Large intestine (tissue), 3 donors: ENCODE data around the gene ASCL1. TPM values are rescaled to one million over a fixed set of nuclear protein-coding genes. Genes with fewer than 3 reads are reported as not detected.
A peak's percentile ranks its signal among the peaks of the same experiment; 100 is the strongest.

ENCODE experiments used
- DNase-seq, 2 donors: peaks; one replicate each; pipeline versions ENCODE4 v3.0.0 to v3.0.0-alpha.2; 2013
- H3K27ac ChIP-seq: one replicate; pipeline ENCODE4 v1.5.1; 2013; ENCODE audit warnings: low read length
- H3K27me3 ChIP-seq: 2 replicates; pipeline ENCODE4 v1.6.1; 2013; ENCODE audit warnings: low read length; ENCODE audit not compliant: control insufficient read depth, insufficient read depth
- H3K36me3 ChIP-seq: 2 replicates; pipeline ENCODE4 v1.6.1; 2013; ENCODE audit warnings: low read length; ENCODE audit not compliant: control insufficient read depth, insufficient read depth
- H3K4me1 ChIP-seq: one replicate; pipeline ENCODE4 v1.6.1; 2013; ENCODE audit warnings: low read length; ENCODE audit not compliant: control insufficient read depth, insufficient read depth
- H3K4me3 ChIP-seq: one replicate; pipeline ENCODE4 v1.5.1; 2013; ENCODE audit warnings: low read length
- H3K9me3 ChIP-seq: one replicate; pipeline ENCODE4 v1.6.1; 2013; ENCODE audit warnings: mild to moderate bottlenecking, low read depth, low read length, moderate library complexity; ENCODE audit not compliant: control insufficient read depth
- WGBS: methylation state at CpG from one replicate; pipeline ENCODE4 v1.1.5; 2013; ENCODE audit warnings: low lambda C conversion rate; ENCODE audit not compliant: insufficient coverage; 5-methylcytosine and 5-hydroxymethylcytosine counted together
- polyA plus RNA-seq: library from polyadenylated mRNA; unstranded; fragments of 120-200 nt; gene quantifications from one replicate; pipeline ENCODE4 v1.2.1, GENCODE V29; 2013

Gene ASCL1
- polyA plus RNA-seq, 1 donor, result 6.4 TPM

GRCh38 chr12:102959391-102959790 lies 1.9 kb downstream of the ASCL1 start:
- no peak overlapping the region for H3K27ac ChIP-seq
- 10% methylated on average over 2 of the region's 14 CpGs for WGBS
- no peaks in the 10 kb centered on the region for H3K4me1 ChIP-seq
- no peaks in the 10 kb centered on the region for H3K36me3 ChIP-seq
- H3K4me3 ChIP-seq, result peak overlapping the region; percentile 4
- no peak for DNase-seq
- H3K9me3 ChIP-seq, result peaks cover 4% of the 10 kb centered on the region
- H3K27me3 ChIP-seq, result peaks cover 94% of the 10 kb centered on the region

GRCh38 chr12:102960766-102961465 lies 3.4 kb downstream of the ASCL1 start:
- no peaks in the 10 kb centered on the region for H3K36me3 ChIP-seq
- H3K4me3 ChIP-seq, result no peak overlapping the region
- H3K27me3 ChIP-seq, result peaks cover 94% of the 10 kb centered on the region
- WGBS, result 0% methylated on average over 1 of the region's 19 CpGs
- DNase-seq, result no peak
- peaks cover 3% of the 10 kb centered on the region for H3K4me1 ChIP-seq
- peaks cover 12% of the 10 kb centered on the region for H3K9me3 ChIP-seq
- H3K27ac ChIP-seq, result no peak overlapping the region

GRCh38 chr12:102961466-102961855 lies 4.0 kb downstream of the ASCL1 start:
- no peaks in the 10 kb centered on the region for H3K36me3 ChIP-seq
- no peak overlapping the region for H3K4me3 ChIP-seq
- peaks cover 3% of the 10 kb centered on the region for H3K4me1 ChIP-seq
- 0% methylated on average over 2 of the region's 8 CpGs for WGBS
- DNase-seq, result no peak
- H3K27me3 ChIP-seq, result peaks cover 95% of the 10 kb centered on the region
- H3K9me3 ChIP-seq, result peaks cover 12% of the 10 kb centered on the region
- no peak overlapping the region for H3K27ac ChIP-seq

GRCh38 chr12:102962532-102962931 lies 5.1 kb downstream of the ASCL1 start:
- peaks cover 3% of the 10 kb centered on the region for H3K4me1 ChIP-seq
- H3K27ac ChIP-seq, result no peak overlapping the region
- peaks cover 96% of the 10 kb centered on the region for H3K27me3 ChIP-seq
- DNase-seq, result no peak
- H3K4me3 ChIP-seq, result no peak overlapping the region
- H3K36me3 ChIP-seq, result no peaks in the 10 kb centered on the region
- H3K9me3 ChIP-seq, result peaks cover 12% of the 10 kb centered on the region
- no CpG with 5 or more reads among the region's 11 CpGs for WGBS

- WGBS, result no CpG with 5 or more reads among the region's 3 CpGs
- no peak overlapping the region for H3K27ac ChIP-seq
Measured at GRCh38 chr12:102962986-102963385, 5.5 kb downstream of the ASCL1 start.

GRCh38 chr12:102963796-102964195 lies 6.3 kb downstream of the ASCL1 start:
- Histone ChIP-seq H3K27ac (no peak overlapping the region), H3K4me1 (peaks cover 3% of the 10 kb centered on the region), H3K36me3 (no peaks in the 10 kb centered on the region), H3K9me3 (peaks cover 8% of the 10 kb centered on the region), H3K4me3 (no peak overlapping the region), H3K27me3 (peaks cover 95% of the 10 kb centered on the region)
- DNase-seq, result no peak
- WGBS, result 40% methylated on average over 1 of the region's 4 CpGs

More at GRCh38 chr12:102962986-102963385, 5.5 kb downstream of the ASCL1 start:
- H3K36me3 ChIP-seq, result no peaks in the 10 kb centered on the region
- peaks cover 12% of the 10 kb centered on the region for H3K9me3 ChIP-seq
- H3K27me3 ChIP-seq, result peaks cover 96% of the 10 kb centered on the region
- H3K4me1 ChIP-seq, result peaks cover 3% of the 10 kb centered on the region
- DNase-seq, result no peak
- H3K4me3 ChIP-seq, result no peak overlapping the region

- Histone ChIP-seq H3K27ac (no peak overlapping the region), H3K36me3 (no peaks in the 10 kb centered on the region), H3K4me1 (peaks cover 3% of the 10 kb centered on the region), H3K27me3 (peaks cover 91% of the 10 kb centered on the region), H3K4me3 (peak overlapping the region; percentile 13), H3K9me3 (peaks cover 8% of the 10 kb centered on the region)
- 0% methylated on average over 2 of the region's 21 CpGs for WGBS
- peak; percentile 65 to 89 for DNase-seq
Measured at GRCh38 chr12:102964872-102965271, 7.4 kb downstream of the ASCL1 start.

GRCh38 chr12:102965281-102966155 lies 8.0 kb downstream of the ASCL1 start:
- Histone ChIP-seq H3K4me3 (peak overlapping the region; percentile 13), H3K9me3 (peaks cover 8% of the 10 kb centered on the region), H3K27ac (no peak overlapping the region), H3K27me3 (peaks cover 86% of the 10 kb centered on the region), H3K4me1 (peaks cover 3% of the 10 kb centered on the region), H3K36me3 (no peaks in the 10 kb centered on the region)
- DNase-seq, result peak in 1 of 2 donors; percentile 16
- WGBS, result 2% methylated on average over 16 of the region's 38 CpGs

- peaks cover 3% of the 10 kb centered on the region for H3K4me1 ChIP-seq
- no peaks in the 10 kb centered on the region for H3K36me3 ChIP-seq
- H3K27ac ChIP-seq, result no peak overlapping the region
- H3K9me3 ChIP-seq, result peaks cover 8% of the 10 kb centered on the region
- 0% methylated on average over 1 of the region's 12 CpGs for WGBS
- DNase-seq, result no peak
- no peak overlapping the region for H3K4me3 ChIP-seq
- peaks cover 81% of the 10 kb centered on the region for H3K27me3 ChIP-seq
Measured at GRCh38 chr12:102966200-102966863, 8.9 kb downstream of the ASCL1 start.

- H3K9me3 ChIP-seq, result no peaks in the 10 kb centered on the region
- H3K4me3 ChIP-seq, result no peak overlapping the region
- no CpG with 5 or more reads among the region's 4 CpGs for WGBS
- H3K27me3 ChIP-seq, result peaks cover 54% of the 10 kb centered on the region
- no peaks in the 10 kb centered on the region for H3K4me1 ChIP-seq
- H3K27ac ChIP-seq, result no peak overlapping the region
- H3K36me3 ChIP-seq, result no peaks in the 10 kb centered on the region
- DNase-seq, result no peak
Measured at GRCh38 chr12:102970780-102971179, 13.3 kb downstream of the ASCL1 start.
